IPS-18a (cell line): ENCODE results near the gene CHRNA5.

Source experiments
- H3K27ac ChIP-seq: one replicate; pipeline ENCODE4 v1.5.1; 2013; ENCODE audit warnings: low read length
- H3K27me3 ChIP-seq: one replicate; pipeline ENCODE4 v1.6.1; 2013; ENCODE audit warnings: mild to moderate bottlenecking, low read length; ENCODE audit not compliant: control insufficient read depth, insufficient read depth
- H3K36me3 ChIP-seq: one replicate; pipeline ENCODE4 v1.6.1; 2013; ENCODE audit warnings: low read depth, low read length; ENCODE audit not compliant: control insufficient read depth
- H3K4me1 ChIP-seq: one replicate; pipeline ENCODE4 v1.6.1; 2013; ENCODE audit warnings: low read depth, low read length; ENCODE audit not compliant: control insufficient read depth
- H3K4me3 ChIP-seq: one replicate; pipeline ENCODE4 v1.5.1; 2013; ENCODE audit warnings: low read length
- H3K9ac ChIP-seq: one replicate; pipeline ENCODE4 v1.6.1; 2013; ENCODE audit warnings: mild to moderate bottlenecking, low read length, moderate library complexity
- H3K9me3 ChIP-seq: one replicate; pipeline ENCODE4 v1.6.1; 2013; ENCODE audit warnings: low read depth, low read length; ENCODE audit not compliant: control insufficient read depth

Gene CHRNA5

GRCh38 chr15:78623786-78624497, 58.6 kb downstream of the CHRNA5 start:
- Histone ChIP-seq H3K36me3 (no peaks in the 10 kb centered on the region), H3K9me3 (no peaks in the 10 kb centered on the region), H3K27me3 (peaks cover 39% of the 10 kb centered on the region)

GRCh38 chr15:78624651-78625590, 59.6 kb downstream of the CHRNA5 start:
- Histone ChIP-seq H3K4me1 (no peaks in the 10 kb centered on the region), H3K9ac (no peak overlapping the region), H3K9me3 (no peaks in the 10 kb centered on the region), H3K36me3 (no peaks in the 10 kb centered on the region), H3K27me3 (peaks cover 29% of the 10 kb centered on the region), H3K27ac (no peak overlapping the region), H3K4me3 (no peak overlapping the region)

More at GRCh38 chr15:78623786-78624497, 58.6 kb downstream of the CHRNA5 start:
- Histone ChIP-seq H3K4me1 (no peaks in the 10 kb centered on the region), H3K4me3 (no peak overlapping the region), H3K27ac (no peak overlapping the region), H3K9ac (no peak overlapping the region)

GRCh38 chr15:78625606-78626280, 60.4 kb downstream of the CHRNA5 start:
- H3K4me1 ChIP-seq, result no peaks in the 10 kb centered on the region
- H3K9ac ChIP-seq, result no peak overlapping the region
- no peak overlapping the region for H3K4me3 ChIP-seq
- no peak overlapping the region for H3K27ac ChIP-seq
- peaks cover 21% of the 10 kb centered on the region for H3K27me3 ChIP-seq
- no peaks in the 10 kb centered on the region for H3K36me3 ChIP-seq
- H3K9me3 ChIP-seq, result no peaks in the 10 kb centered on the region

GRCh38 chr15:78626381-78626995, 61.2 kb downstream of the CHRNA5 start:
- no peaks in the 10 kb centered on the region for H3K36me3 ChIP-seq
- no peak overlapping the region for H3K4me3 ChIP-seq
- no peaks in the 10 kb centered on the region for H3K4me1 ChIP-seq
- no peak overlapping the region for H3K9ac ChIP-seq
- peaks cover 14% of the 10 kb centered on the region for H3K27me3 ChIP-seq
- H3K27ac ChIP-seq, result no peak overlapping the region
- no peaks in the 10 kb centered on the region for H3K9me3 ChIP-seq

GRCh38 chr15:78627348-78627747, 62.0 kb downstream of the CHRNA5 start:
- Histone ChIP-seq H3K9me3 (no peaks in the 10 kb centered on the region), H3K27ac (no peak overlapping the region), H3K27me3 (peaks cover 5% of the 10 kb centered on the region), H3K4me3 (no peak overlapping the region), H3K9ac (no peak overlapping the region), H3K36me3 (no peaks in the 10 kb centered on the region), H3K4me1 (no peaks in the 10 kb centered on the region)

- Histone ChIP-seq H3K9ac (no peak overlapping the region), H3K4me3 (no peak overlapping the region), H3K27ac (no peak overlapping the region), H3K27me3 (no peaks in the 10 kb centered on the region), H3K4me1 (no peaks in the 10 kb centered on the region), H3K36me3 (no peaks in the 10 kb centered on the region), H3K9me3 (no peaks in the 10 kb centered on the region)
Measured at GRCh38 chr15:78628227-78628626, 62.9 kb downstream of the CHRNA5 start.

- H3K27ac ChIP-seq, result no peak overlapping the region
- no peaks in the 10 kb centered on the region for H3K9me3 ChIP-seq
- H3K4me1 ChIP-seq, result no peaks in the 10 kb centered on the region
- H3K36me3 ChIP-seq, result no peaks in the 10 kb centered on the region
- H3K27me3 ChIP-seq, result no peaks in the 10 kb centered on the region
- H3K9ac ChIP-seq, result no peak overlapping the region
- H3K4me3 ChIP-seq, result no peak overlapping the region
Measured at GRCh38 chr15:78629031-78629715, 63.9 kb downstream of the CHRNA5 start.

- Histone ChIP-seq H3K4me3 (no peak overlapping the region), H3K36me3 (no peaks in the 10 kb centered on the region), H3K9me3 (no peaks in the 10 kb centered on the region), H3K27ac (no peak overlapping the region), H3K4me1 (no peaks in the 10 kb centered on the region), H3K27me3 (no peaks in the 10 kb centered on the region), H3K9ac (no peak overlapping the region)
Measured at GRCh38 chr15:78629716-78630065, 64.4 kb downstream of the CHRNA5 start.

GRCh38 chr15:78630886-78631633, 65.7 kb downstream of the CHRNA5 start:
- Histone ChIP-seq H3K9me3 (no peaks in the 10 kb centered on the region), H3K27me3 (no peaks in the 10 kb centered on the region), H3K4me3 (no peak overlapping the region), H3K4me1 (no peaks in the 10 kb centered on the region), H3K36me3 (no peaks in the 10 kb centered on the region), H3K9ac (no peak overlapping the region), H3K27ac (no peak overlapping the region)

- no peaks in the 10 kb centered on the region for H3K36me3 ChIP-seq
- no peak overlapping the region for H3K27ac ChIP-seq
- no peak overlapping the region for H3K9ac ChIP-seq
- H3K4me1 ChIP-seq, result no peaks in the 10 kb centered on the region
- H3K9me3 ChIP-seq, result no peaks in the 10 kb centered on the region
- no peak overlapping the region for H3K4me3 ChIP-seq
- H3K27me3 ChIP-seq, result no peaks in the 10 kb centered on the region
Measured at GRCh38 chr15:78633348-78633747, 68.0 kb downstream of the CHRNA5 start.
